Parathyroid adenoma (tissue), 2 donors: ENCODE data around the gene AGBL4.

Experiments
- H2AFZ ChIP-seq: fragments of 300-600 bp; sonication (generic); one replicate; pipeline ENCODE4 v1.7.0; 2017; ENCODE audit warnings: antibody characterized with exemption, mild to moderate bottlenecking
- H3K27ac ChIP-seq: fragments of 300-600 bp; sonication (generic); one replicate; pipeline ENCODE4 v1.7.0; 2017
- H3K27me3 ChIP-seq: fragments of 300-600 bp; sonication (generic); one replicate; pipeline ENCODE4 v1.7.0; 2017; ENCODE audit warnings: low read length; ENCODE audit not compliant: control insufficient read depth, insufficient read depth
- H3K36me3 ChIP-seq: fragments of 300-600 bp; sonication (generic); one replicate; pipeline ENCODE4 v1.7.0; 2017; ENCODE audit warnings: low read length; ENCODE audit not compliant: control insufficient read depth, insufficient read depth
- H3K4me1 ChIP-seq: fragments of 300-600 bp; sonication (generic); one replicate; pipeline ENCODE4 v1.7.0; 2017; ENCODE audit warnings: control low read depth
- H3K4me2 ChIP-seq: fragments of 300-600 bp; sonication (generic); one replicate; pipeline ENCODE4 v1.7.0; 2017; ENCODE audit warnings: low read length
- H3K4me3 ChIP-seq: fragments of 300-600 bp; sonication (generic); one replicate; pipeline ENCODE4 v1.7.0; 2017; ENCODE audit warnings: low read depth, low read length
- H3K79me2 ChIP-seq: fragments of 300-600 bp; sonication (generic); one replicate; pipeline ENCODE4 v1.7.0; 2017; ENCODE audit warnings: control low read depth
- H3K9ac ChIP-seq: fragments of 300-600 bp; sonication (generic); one replicate; pipeline ENCODE4 v1.7.0; 2017; ENCODE audit warnings: mild to moderate bottlenecking
- H3K9me3 ChIP-seq: fragments of 300-600 bp; sonication (generic); one replicate; pipeline ENCODE4 v1.7.0; 2017; ENCODE audit warnings: low read length; ENCODE audit not compliant: control insufficient read depth
- TF ChIP-seq, protein P1 (sequence below): fragments of 300-600 bp; sonication (generic); IDR thresholded peaks from one replicate; pipeline ENCODE4 v1.7.0; 2017; ENCODE audit warnings: antibody characterized with exemption, mild to moderate bottlenecking
- donor health status: primary hyperparathyroidism.

AGBL4 gene

GRCh38 chr1:50047916-50048694, 24.4 kb upstream of the AGBL4 start:
- Histone ChIP-seq H3K79me2 (no peaks in the 10 kb centered on the region), H3K27ac (no peak overlapping the region), H3K36me3 (no peaks in the 10 kb centered on the region), H3K4me3 (peak overlapping the region; percentile 11), H3K27me3 (no peaks in the 10 kb centered on the region), H3K9me3 (no peaks in the 10 kb centered on the region), H3K4me2 (peak overlapping the region; percentile 43), H3K9ac (no peak overlapping the region), H2AFZ (peak overlapping the region; percentile 70), H3K4me1 (no peaks in the 10 kb centered on the region)
- TF ChIP-seq, protein P1, sequence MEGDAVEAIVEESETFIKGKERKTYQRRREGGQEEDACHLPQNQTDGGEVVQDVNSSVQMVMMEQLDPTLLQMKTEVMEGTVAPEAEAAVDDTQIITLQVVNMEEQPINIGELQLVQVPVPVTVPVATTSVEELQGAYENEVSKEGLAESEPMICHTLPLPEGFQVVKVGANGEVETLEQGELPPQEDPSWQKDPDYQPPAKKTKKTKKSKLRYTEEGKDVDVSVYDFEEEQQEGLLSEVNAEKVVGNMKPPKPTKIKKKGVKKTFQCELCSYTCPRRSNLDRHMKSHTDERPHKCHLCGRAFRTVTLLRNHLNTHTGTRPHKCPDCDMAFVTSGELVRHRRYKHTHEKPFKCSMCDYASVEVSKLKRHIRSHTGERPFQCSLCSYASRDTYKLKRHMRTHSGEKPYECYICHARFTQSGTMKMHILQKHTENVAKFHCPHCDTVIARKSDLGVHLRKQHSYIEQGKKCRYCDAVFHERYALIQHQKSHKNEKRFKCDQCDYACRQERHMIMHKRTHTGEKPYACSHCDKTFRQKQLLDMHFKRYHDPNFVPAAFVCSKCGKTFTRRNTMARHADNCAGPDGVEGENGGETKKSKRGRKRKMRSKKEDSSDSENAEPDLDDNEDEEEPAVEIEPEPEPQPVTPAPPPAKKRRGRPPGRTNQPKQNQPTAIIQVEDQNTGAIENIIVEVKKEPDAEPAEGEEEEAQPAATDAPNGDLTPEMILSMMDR: peak; percentile 16

GRCh38 chr1:50038237-50038809, 14.6 kb upstream of the AGBL4 start:
- no peaks in the 10 kb centered on the region for H3K4me1 ChIP-seq
- H3K36me3 ChIP-seq: no peaks in the 10 kb centered on the region
- peaks cover 4% of the 10 kb centered on the region for H3K27me3 ChIP-seq
- H3K9me3 ChIP-seq: no peaks in the 10 kb centered on the region
- H2AFZ ChIP-seq: no peak overlapping the region
- no peak overlapping the region for H3K4me2 ChIP-seq
- no peak overlapping the region for H3K4me3 ChIP-seq
- H3K9ac ChIP-seq: no peak overlapping the region
- H3K27ac ChIP-seq: no peak overlapping the region
- TF ChIP-seq, protein P1: no peak
- H3K79me2 ChIP-seq: no peaks in the 10 kb centered on the region

DNA sequence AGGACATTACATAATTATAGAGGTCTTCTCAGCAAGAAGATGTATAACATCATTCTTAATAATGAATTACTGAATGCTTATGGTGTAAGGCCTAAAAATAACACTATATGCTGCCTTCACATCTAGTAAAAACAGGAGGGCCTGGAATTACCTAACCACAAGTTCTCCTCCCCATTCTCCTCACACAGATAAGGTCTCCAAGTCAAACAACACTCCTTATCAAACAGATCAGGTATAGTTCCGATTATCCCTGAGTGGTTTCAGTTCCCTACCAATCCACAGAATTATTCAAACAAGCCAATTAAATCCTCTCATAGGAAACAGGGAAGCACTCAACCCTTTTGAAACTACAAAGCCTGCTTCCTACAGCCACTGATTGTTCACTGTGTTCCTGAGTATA, 4.0 kb upstream of the AGBL4 start:
- no peaks in the 10 kb centered on the region for H3K4me1 ChIP-seq
- H3K27ac ChIP-seq: no peak overlapping the region
- H3K79me2 ChIP-seq: no peaks in the 10 kb centered on the region
- H3K4me3 ChIP-seq: no peak overlapping the region
- no peak overlapping the region for H3K4me2 ChIP-seq
- no peaks in the 10 kb centered on the region for H3K36me3 ChIP-seq
- TF ChIP-seq, protein P1: no peak
- no peaks in the 10 kb centered on the region for H3K27me3 ChIP-seq
- H3K9ac ChIP-seq: no peak overlapping the region
- no peaks in the 10 kb centered on the region for H3K9me3 ChIP-seq
- no peak overlapping the region for H2AFZ ChIP-seq

- TF ChIP-seq, protein P1: no peak
- no peak overlapping the region for H3K9ac ChIP-seq
- no peaks in the 10 kb centered on the region for H3K9me3 ChIP-seq
- H3K79me2 ChIP-seq: no peaks in the 10 kb centered on the region
- H3K27ac ChIP-seq: no peak overlapping the region
- H3K4me1 ChIP-seq: no peaks in the 10 kb centered on the region
- no peak overlapping the region for H3K4me2 ChIP-seq
- H3K27me3 ChIP-seq: no peaks in the 10 kb centered on the region
- H2AFZ ChIP-seq: no peak overlapping the region
- no peaks in the 10 kb centered on the region for H3K36me3 ChIP-seq
- H3K4me3 ChIP-seq: no peak overlapping the region
These were observed 28.0 kb downstream of the AGBL4 start for GRCh38 chr1:49995734-49996133.
